Mammary epithelial cell (primary cell): Measurements from ENCODE around the gene TBC1D22B.

Experiments used
- CTCF ChIP-seq, 2 donors: IDR thresholded peaks in 1 of 2; conservative IDR thresholded peaks in 1 of 2; 2 replicates each; pipeline ENCODE4 v1.5.1; 2011 to 2012; ENCODE audit warnings: inconsistent platforms in 2 of 2, low read length in 2 of 2, mild to moderate bottlenecking in 2 of 2, control low read depth in 1 of 2, low read depth in 1 of 2; ENCODE audit not compliant: insufficient read depth in 1 of 2; ENCODE audit errors: extremely low read depth in 1 of 2
- EZH2 ChIP-seq: IDR thresholded peaks from 2 replicates; pipeline ENCODE4 v1.6.1; 2012; ENCODE audit warnings: low read length, inconsistent platforms, borderline replicate concordance

- TF ChIP-seq CTCF (conservative IDR thresholded peaks at IDR 0.05 in 1 of 2, IDR thresholded peaks at IDR 0.05 in 1 of 2; ENCODE audit: extremely low read depth in 1 of 2, insufficient read depth in 1 of 2, low read depth in 1 of 2, low read length in 2 of 2) (no peak), EZH2 (no peak)
Measured at GRCh38 chr6:37260444-37260843, 2.9 kb downstream of the TBC1D22B start.
